ENCODE data around the gene FAM81B. TPM values are rescaled to one million over a fixed set of nuclear protein-coding genes. Genes with fewer than 3 reads are reported as not detected.

The FAM81B gene
- total RNA-seq, 5 donors from 2014 or later (not counting 1 experiment from before 2014, with no cell fraction given), result not detected

GRCh38 chr5:95445995-95446394 is 54.8 kb downstream of the FAM81B start:
- H3K9me3 Mint-ChIP-seq, result no peaks in the 10 kb centered on the region
- Histone ChIP-seq H3K36me3 (ENCODE audit: control insufficient read depth in 2 of 2, extremely low read depth in 1 of 2, insufficient read depth in 1 of 2, low read length in 1 of 2) (no peaks in the 10 kb centered on the region), H3K4me3 (ENCODE audit: control insufficient read depth in 1 of 2, extremely low read depth in 1 of 2, low read length in 1 of 2) (no peak overlapping the region), H3K4me1 (ENCODE audit: control insufficient read depth in 1 of 2, extremely low read depth in 1 of 2, insufficient read depth in 2 of 2, low read length in 2 of 2) (no peaks in the 10 kb centered on the region), H3K9me3 (no peaks in the 10 kb centered on the region), H3K27me3 (replicated peaks in 1 of 2; ENCODE audit: control insufficient read depth in 2 of 2, extremely low read depth in 1 of 2, insufficient read depth in 2 of 2, low read length in 1 of 2) (no peaks in the 10 kb centered on the region), H3K27ac (ENCODE audit: low read length) (no peak overlapping the region)
- ATAC-seq (replicated peaks in 1 of 4) (no peak), DNase-seq (no peak)
- no peaks in the 10 kb centered on the region for H3K4me1 Mint-ChIP-seq
- H3K27me3 Mint-ChIP-seq, result peaks cover 2 to 34% of the 10 kb centered on the region in 2 donors
- H3K36me3 Mint-ChIP-seq, result no peaks in the 10 kb centered on the region
- POLR2A ChIA-PET, result no interaction called here
- H3K4me3 Mint-ChIP-seq, result no peak overlapping the region
- CTCF ChIA-PET, result no interaction called here
- no peak overlapping the region for H3K27ac Mint-ChIP-seq
- WGBS (ENCODE audit: insufficient coverage), result no CpG with 5 or more reads among the region's 2 CpGs

- H3K9me3 ChIP-seq, result no peaks in the 10 kb centered on the region
- no peaks in the 10 kb centered on the region for H3K36me3 Mint-ChIP-seq
Observed at GRCh38 chr5:95446560-95447221, 55.5 kb downstream of the FAM81B start.

GRCh38 chr5:95447961-95448360 is 56.8 kb downstream of the FAM81B start:
- POLR2A ChIA-PET, result no interaction called here
- H3K36me3 Mint-ChIP-seq, result no peaks in the 10 kb centered on the region

More at GRCh38 chr5:95446560-95447221, 55.5 kb downstream of the FAM81B start:
- Histone ChIP-seq H3K27ac (ENCODE audit: low read length) (no peak overlapping the region), H3K27me3 (replicated peaks in 1 of 2; ENCODE audit: control insufficient read depth in 2 of 2, extremely low read depth in 1 of 2, insufficient read depth in 2 of 2, low read length in 1 of 2) (no peaks in the 10 kb centered on the region), H3K4me3 (ENCODE audit: control insufficient read depth in 1 of 2, extremely low read depth in 1 of 2, low read length in 1 of 2) (no peak overlapping the region), H3K4me1 (ENCODE audit: control insufficient read depth in 1 of 2, extremely low read depth in 1 of 2, insufficient read depth in 2 of 2, low read length in 2 of 2) (no peaks in the 10 kb centered on the region), H3K36me3 (ENCODE audit: control insufficient read depth in 2 of 2, extremely low read depth in 1 of 2, insufficient read depth in 1 of 2, low read length in 1 of 2) (no peaks in the 10 kb centered on the region)
- Mint-ChIP-seq H3K4me1 (no peaks in the 10 kb centered on the region), H3K27ac (no peak overlapping the region), H3K27me3 (peaks cover 1 to 30% of the 10 kb centered on the region in 2 donors), H3K4me3 (no peak overlapping the region), H3K9me3 (no peaks in the 10 kb centered on the region)
- no CpG with 5 or more reads among the region's 1 CpG for WGBS (ENCODE audit: insufficient coverage)
- DNase-seq, result no peak
- POLR2A ChIA-PET, result no interaction called here
- CTCF ChIA-PET, result no interaction called here
- ATAC-seq (replicated peaks in 1 of 4), result no peak

GRCh38 chr5:95448789-95449188 is 57.6 kb downstream of the FAM81B start:
- no peak overlapping the region for H3K4me3 ChIP-seq (ENCODE audit: control insufficient read depth in 1 of 2, extremely low read depth in 1 of 2, low read length in 1 of 2)
- Mint-ChIP-seq H3K27me3 (peaks cover 1 to 21% of the 10 kb centered on the region in 2 donors), H3K9me3 (no peaks in the 10 kb centered on the region), H3K36me3 (no peaks in the 10 kb centered on the region), H3K4me3 (no peak overlapping the region), H3K27ac (no peak overlapping the region), H3K4me1 (no peaks in the 10 kb centered on the region)
- CTCF ChIA-PET, result interaction anchor here in 1 of 2 donors (0.7 kb wide), 1 partner anchor 896 kb away, joined by 3 read pairs; no protein-coding TSS in a partner anchor
- no peaks in the 10 kb centered on the region for H3K9me3 ChIP-seq
- H3K36me3 ChIP-seq (ENCODE audit: control insufficient read depth in 2 of 2, extremely low read depth in 1 of 2, insufficient read depth in 1 of 2, low read length in 1 of 2), result no peaks in the 10 kb centered on the region
- no peaks in the 10 kb centered on the region for H3K27me3 ChIP-seq (replicated peaks in 1 of 2; ENCODE audit: control insufficient read depth in 2 of 2, extremely low read depth in 1 of 2, insufficient read depth in 2 of 2, low read length in 1 of 2)
- H3K4me1 ChIP-seq (ENCODE audit: control insufficient read depth in 1 of 2, extremely low read depth in 1 of 2, insufficient read depth in 2 of 2, low read length in 2 of 2), result no peaks in the 10 kb centered on the region
- no peak overlapping the region for H3K27ac ChIP-seq (ENCODE audit: low read length)
- POLR2A ChIA-PET, result no interaction called here
- no peak for DNase-seq
- ATAC-seq (replicated peaks in 1 of 4), result no peak

More at GRCh38 chr5:95447961-95448360, 56.8 kb downstream of the FAM81B start:
- ATAC-seq (replicated peaks in 1 of 4) (no peak), DNase-seq (no peak)
- H3K4me3 Mint-ChIP-seq, result no peak overlapping the region
- H3K4me1 ChIP-seq (ENCODE audit: control insufficient read depth in 1 of 2, extremely low read depth in 1 of 2, insufficient read depth in 2 of 2, low read length in 2 of 2), result no peaks in the 10 kb centered on the region
- no peaks in the 10 kb centered on the region for H3K4me1 Mint-ChIP-seq
- no peaks in the 10 kb centered on the region for H3K36me3 ChIP-seq (ENCODE audit: control insufficient read depth in 2 of 2, extremely low read depth in 1 of 2, insufficient read depth in 1 of 2, low read length in 1 of 2)
- H3K27me3 ChIP-seq (replicated peaks in 1 of 2; ENCODE audit: control insufficient read depth in 2 of 2, extremely low read depth in 1 of 2, insufficient read depth in 2 of 2, low read length in 1 of 2), result no peaks in the 10 kb centered on the region
- H3K27ac ChIP-seq (ENCODE audit: low read length), result no peak overlapping the region
- no peak overlapping the region for H3K27ac Mint-ChIP-seq
- no peaks in the 10 kb centered on the region for H3K9me3 ChIP-seq
- peaks cover 1 to 25% of the 10 kb centered on the region in 2 donors for H3K27me3 Mint-ChIP-seq
- no CpG with 5 or more reads among the region's 1 CpG for WGBS (ENCODE audit: insufficient coverage)
- CTCF ChIA-PET, result no interaction called here
- H3K4me3 ChIP-seq (ENCODE audit: control insufficient read depth in 1 of 2, extremely low read depth in 1 of 2, low read length in 1 of 2), result no peak overlapping the region
- no peaks in the 10 kb centered on the region for H3K9me3 Mint-ChIP-seq

- Mint-ChIP-seq H3K27ac (no peak overlapping the region), H3K4me3 (no peak overlapping the region), H3K27me3 (peaks cover 1 to 14% of the 10 kb centered on the region in 2 donors), H3K36me3 (no peaks in the 10 kb centered on the region), H3K4me1 (no peaks in the 10 kb centered on the region), H3K9me3 (no peaks in the 10 kb centered on the region)
- H3K27ac ChIP-seq (ENCODE audit: low read length), result no peak overlapping the region
- no peak for ATAC-seq (replicated peaks in 1 of 4)
- no peaks in the 10 kb centered on the region for H3K27me3 ChIP-seq (replicated peaks in 1 of 2; ENCODE audit: control insufficient read depth in 2 of 2, extremely low read depth in 1 of 2, insufficient read depth in 2 of 2, low read length in 1 of 2)
- H3K4me1 ChIP-seq (ENCODE audit: control insufficient read depth in 1 of 2, extremely low read depth in 1 of 2, insufficient read depth in 2 of 2, low read length in 2 of 2), result no peaks in the 10 kb centered on the region
- H3K9me3 ChIP-seq, result no peaks in the 10 kb centered on the region
- no peak for DNase-seq
- H3K4me3 ChIP-seq (ENCODE audit: control insufficient read depth in 1 of 2, extremely low read depth in 1 of 2, low read length in 1 of 2), result no peak overlapping the region
- ChIA-PET CTCF (no interaction called here), POLR2A (no interaction called here)
- WGBS (ENCODE audit: insufficient coverage), result 50% methylated on average over 1 of the region's 2 CpGs
- H3K36me3 ChIP-seq (ENCODE audit: control insufficient read depth in 2 of 2, extremely low read depth in 1 of 2, insufficient read depth in 1 of 2, low read length in 1 of 2), result no peaks in the 10 kb centered on the region
Observed at GRCh38 chr5:95449460-95449859, 58.3 kb downstream of the FAM81B start.

GRCh38 chr5:95454536-95454935 is 63.4 kb downstream of the FAM81B start:
- H3K4me1 Mint-ChIP-seq, result no peaks in the 10 kb centered on the region
- POLR2A ChIA-PET, result no interaction called here

More at GRCh38 chr5:95454536-95454935, 63.4 kb downstream of the FAM81B start:
- H3K27ac ChIP-seq (ENCODE audit: low read length), result no peak overlapping the region
- H3K4me3 ChIP-seq (ENCODE audit: control insufficient read depth in 1 of 2, extremely low read depth in 1 of 2, low read length in 1 of 2), result no peak overlapping the region
- H3K36me3 Mint-ChIP-seq, result peaks cover 4% of the 10 kb centered on the region
- no peak overlapping the region for H3K4me3 Mint-ChIP-seq
- WGBS (ENCODE audit: insufficient coverage), result no CpG with 5 or more reads among the region's 2 CpGs
- CTCF ChIA-PET, result no interaction called here
- DNase-seq (no peak), ATAC-seq (replicated peaks in 1 of 4) (no peak)
- no peak overlapping the region for H3K27ac Mint-ChIP-seq
- no peaks in the 10 kb centered on the region for H3K36me3 ChIP-seq (ENCODE audit: control insufficient read depth in 2 of 2, extremely low read depth in 1 of 2, insufficient read depth in 1 of 2, low read length in 1 of 2)
- H3K27me3 Mint-ChIP-seq, result no peaks in the 10 kb centered on the region
- no peaks in the 10 kb centered on the region for H3K9me3 ChIP-seq
- no peaks in the 10 kb centered on the region for H3K9me3 Mint-ChIP-seq
- H3K4me1 ChIP-seq (ENCODE audit: control insufficient read depth in 1 of 2, extremely low read depth in 1 of 2, insufficient read depth in 2 of 2, low read length in 2 of 2), result no peaks in the 10 kb centered on the region
- no peaks in the 10 kb centered on the region for H3K27me3 ChIP-seq (replicated peaks in 1 of 2; ENCODE audit: control insufficient read depth in 2 of 2, extremely low read depth in 1 of 2, insufficient read depth in 2 of 2, low read length in 1 of 2)

Measured in T-cell (primary cell).